SK-N-SH treated with all-trans-retinoic acid at 6 μM for 48 hours (cell line): ENCODE results near the gene PSMD8.

Experiments used
- ATAC-seq: fragments of 200-7000 bp; cut with Tn5 transposase; 3 replicates; pipeline ENCODE4 v1.9.1; 2020; ENCODE audit warnings: mild to moderate bottlenecking, moderate library complexity
- ARNTL ChIP-seq: fragments of 450-650 bp; formaldehyde crosslinking; IDR thresholded peaks from 2 replicates; pipeline ENCODE4 v1.5.0; 2020; ENCODE audit warnings: low read depth, mild to moderate bottlenecking, moderate library complexity, borderline replicate concordance
- BACH2 ChIP-seq: fragments of 250-450 bp; sonication (Bioruptor Pico); IDR thresholded peaks from 2 replicates; pipeline ENCODE4 v1.9.0; 2021; ENCODE audit warnings: mild to moderate bottlenecking, borderline replicate concordance
- CSDC2 ChIP-seq: fragments of 250-450 bp; sonication (Bioruptor Pico); IDR thresholded peaks from 2 replicates; pipeline ENCODE4 v1.5.0; 2020; ENCODE audit warnings: mild to moderate bottlenecking, moderate library complexity
- ESRRG ChIP-seq: fragments of 250-450 bp; sonication (Bioruptor Pico); IDR thresholded peaks from 2 replicates; pipeline ENCODE4 v1.6.1; 2021; ENCODE audit warnings: mild to moderate bottlenecking
- GLIS3 ChIP-seq: fragments of 250-450 bp; sonication (Bioruptor Pico); IDR thresholded peaks from 2 replicates; pipeline ENCODE4 v1.5.0; 2020; ENCODE audit warnings: mild to moderate bottlenecking, moderate library complexity
- ISL1 ChIP-seq: fragments of 250-450 bp; sonication (Bioruptor Pico); IDR thresholded peaks from 2 replicates; pipeline ENCODE4 v2.1.2; 2022; ENCODE audit warnings: mild to moderate bottlenecking, moderate library complexity
- OSR1 ChIP-seq: fragments of 250-450 bp; sonication (Bioruptor Pico); IDR thresholded peaks from 2 replicates; pipeline ENCODE4 v1.8.0; 2022; ENCODE audit warnings: moderate library complexity, mild to moderate bottlenecking, inconsistent platforms
- PATZ1 ChIP-seq: fragments of 250-450 bp; sonication (Bioruptor Pico); IDR thresholded peaks from 2 replicates; pipeline ENCODE4 v1.8.0; 2020; ENCODE audit warnings: mild to moderate bottlenecking, moderate library complexity, borderline replicate concordance
- POU6F1 ChIP-seq: fragments of 250-450 bp; sonication (Bioruptor Pico); IDR thresholded peaks from 2 replicates; pipeline ENCODE4 v1.8.0; 2021; ENCODE audit warnings: low read depth, mild to moderate bottlenecking, moderate library complexity, borderline replicate concordance
- PPARA ChIP-seq: fragments of 250-450 bp; sonication (Bioruptor Pico); IDR thresholded peaks from 2 replicates; pipeline ENCODE4 v1.5.0; 2020; ENCODE audit warnings: mild to moderate bottlenecking, borderline replicate concordance
- RARB ChIP-seq: fragments of 250-450 bp; sonication (Bioruptor Pico); IDR thresholded peaks from 2 replicates; pipeline ENCODE4 v1.8.0; 2021; ENCODE audit warnings: mild to moderate bottlenecking, moderate library complexity
- SNAI2 ChIP-seq: fragments of 250-450 bp; sonication (Bioruptor Pico); IDR thresholded peaks from 2 replicates; pipeline ENCODE4 v1.5.0; 2020; ENCODE audit warnings: mild to moderate bottlenecking, moderate library complexity
- TOX ChIP-seq: fragments of 250-450 bp; sonication (Bioruptor Pico); IDR thresholded peaks from 2 replicates; pipeline ENCODE4 v1.8.0; 2021; ENCODE audit warnings: mild to moderate bottlenecking, moderate library complexity, borderline replicate concordance
- TSHZ2 ChIP-seq: fragments of 250-450 bp; sonication (Bioruptor Pico); IDR thresholded peaks from 2 replicates; pipeline ENCODE4 v1.5.0; 2020; ENCODE audit warnings: mild to moderate bottlenecking, moderate library complexity
- ZC3H10 ChIP-seq: fragments of 250-450 bp; sonication (Bioruptor Pico); IDR thresholded peaks from 2 replicates; pipeline ENCODE4 v1.5.1; 2021; ENCODE audit warnings: mild to moderate bottlenecking, moderate library complexity
- ZFP30 ChIP-seq: fragments of 450-650 bp; formaldehyde crosslinking; IDR thresholded peaks from 2 replicates; pipeline ENCODE4 v1.5.0; 2022; ENCODE audit warnings: mild to moderate bottlenecking, moderate library complexity
- ZNF565 ChIP-seq: fragments of 450-650 bp; formaldehyde crosslinking; conservative IDR thresholded peaks from 2 replicates; pipeline ENCODE4 v1.5.0; 2020; ENCODE audit warnings: low read depth, mild to moderate bottlenecking, moderate library complexity
- TF ChIP-seq, protein P1 (sequence below): fragments of 250-450 bp; sonication (Bioruptor Pico); IDR thresholded peaks from 2 replicates; pipeline ENCODE4 v1.5.1; 2020; ENCODE audit warnings: low read depth, mild to moderate bottlenecking, moderate library complexity
- TF ChIP-seq, protein P2 (sequence below): fragments of 250-450 bp; sonication (Bioruptor Pico); IDR thresholded peaks from 2 replicates; pipeline ENCODE4 v1.5.1; 2021; ENCODE audit warnings: mild to moderate bottlenecking, moderate library complexity

PSMD8 gene

DNA sequence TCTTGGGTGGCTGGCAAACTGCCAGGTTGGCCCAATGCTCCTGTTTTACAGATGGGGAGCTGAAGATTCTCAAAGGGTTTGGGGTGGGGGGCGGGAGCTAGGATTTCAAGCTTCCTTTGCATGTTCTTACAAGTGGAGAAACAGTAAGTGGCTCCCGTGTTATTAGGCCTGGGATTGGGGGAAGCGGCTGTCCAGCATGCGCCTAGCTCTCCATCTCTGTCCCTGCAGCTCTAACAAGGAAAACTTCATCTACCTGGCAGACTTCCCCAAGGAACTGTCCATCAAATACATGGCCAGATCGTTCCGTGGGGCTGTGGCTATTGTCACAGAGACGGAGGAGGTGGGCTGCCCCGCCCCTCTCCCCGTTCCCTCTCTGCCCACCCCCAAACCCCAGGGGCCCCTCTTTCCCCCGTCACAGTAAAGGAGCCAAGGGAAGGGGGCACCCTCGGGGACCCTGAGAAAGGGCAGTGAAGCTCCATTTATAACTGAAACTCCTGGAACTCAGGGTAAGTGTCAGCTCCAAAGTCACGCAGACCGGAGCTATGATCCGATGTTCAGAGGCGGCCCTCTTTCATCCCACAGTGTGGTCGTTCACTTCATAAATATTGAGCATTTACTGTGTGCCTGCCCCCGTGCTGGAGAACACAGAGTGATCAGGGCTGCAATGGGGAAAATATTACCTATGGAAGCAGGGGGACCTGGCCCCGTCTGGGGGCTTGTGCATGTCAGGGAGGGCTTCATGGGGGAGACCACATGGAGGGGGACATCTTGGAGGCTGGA lies 14.9 kb upstream of the PSMD8 start:
- no peak for ATAC-seq

GRCh38 chr19:38360351-38360750 lies 14.0 kb upstream of the PSMD8 start:
- no peak for ATAC-seq
- TF ChIP-seq, protein P1, sequence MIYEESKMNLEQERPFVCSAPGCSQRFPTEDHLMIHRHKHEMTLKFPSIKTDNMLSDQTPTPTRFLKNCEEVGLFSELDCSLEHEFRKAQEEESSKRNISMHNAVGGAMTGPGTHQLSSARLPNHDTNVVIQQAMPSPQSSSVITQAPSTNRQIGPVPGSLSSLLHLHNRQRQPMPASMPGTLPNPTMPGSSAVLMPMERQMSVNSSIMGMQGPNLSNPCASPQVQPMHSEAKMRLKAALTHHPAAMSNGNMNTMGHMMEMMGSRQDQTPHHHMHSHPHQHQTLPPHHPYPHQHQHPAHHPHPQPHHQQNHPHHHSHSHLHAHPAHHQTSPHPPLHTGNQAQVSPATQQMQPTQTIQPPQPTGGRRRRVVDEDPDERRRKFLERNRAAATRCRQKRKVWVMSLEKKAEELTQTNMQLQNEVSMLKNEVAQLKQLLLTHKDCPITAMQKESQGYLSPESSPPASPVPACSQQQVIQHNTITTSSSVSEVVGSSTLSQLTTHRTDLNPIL (CRISPR knock-in tag) = no peak
- TF ChIP-seq PPARA (CRISPR knock-in tag) (no peak), SNAI2 (CRISPR knock-in tag) (no peak)

More for the DNA sequence above, 14.9 kb upstream of the PSMD8 start:
- TF ChIP-seq GLIS3 (CRISPR knock-in tag) = no peak

- TF ChIP-seq CSDC2 (CRISPR knock-in tag) = no peak
- no peak for TF ChIP-seq TOX (CRISPR knock-in tag)
- no peak for TF ChIP-seq PPARA (CRISPR knock-in tag)
- no peak for TF ChIP-seq GLIS3 (CRISPR knock-in tag)
- TF ChIP-seq, all 23 proteins: peak for 0
Observed at GRCh38 chr19:38360839-38361631, 13.3 kb upstream of the PSMD8 start.

GRCh38 chr19:38361633-38362075 lies 12.7 kb upstream of the PSMD8 start:
- TF ChIP-seq GLIS3 (CRISPR knock-in tag) = no peak
- no peak for TF ChIP-seq ESRRG (CRISPR knock-in tag)
- TF ChIP-seq, protein P2, sequence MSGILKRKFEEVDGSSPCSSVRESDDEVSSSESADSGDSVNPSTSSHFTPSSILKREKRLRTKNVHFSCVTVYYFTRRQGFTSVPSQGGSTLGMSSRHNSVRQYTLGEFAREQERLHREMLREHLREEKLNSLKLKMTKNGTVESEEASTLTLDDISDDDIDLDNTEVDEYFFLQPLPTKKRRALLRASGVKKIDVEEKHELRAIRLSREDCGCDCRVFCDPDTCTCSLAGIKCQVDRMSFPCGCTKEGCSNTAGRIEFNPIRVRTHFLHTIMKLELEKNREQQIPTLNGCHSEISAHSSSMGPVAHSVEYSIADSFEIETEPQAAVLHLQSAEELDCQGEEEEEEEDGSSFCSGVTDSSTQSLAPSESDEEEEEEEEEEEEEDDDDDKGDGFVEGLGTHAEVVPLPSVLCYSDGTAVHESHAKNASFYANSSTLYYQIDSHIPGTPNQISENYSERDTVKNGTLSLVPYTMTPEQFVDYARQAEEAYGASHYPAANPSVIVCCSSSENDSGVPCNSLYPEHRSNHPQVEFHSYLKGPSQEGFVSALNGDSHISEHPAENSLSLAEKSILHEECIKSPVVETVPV (CRISPR knock-in tag) = no peak
- TF ChIP-seq POU6F1 (CRISPR knock-in tag) = no peak
- TF ChIP-seq CSDC2 (CRISPR knock-in tag) = no peak
- TF ChIP-seq SNAI2 (CRISPR knock-in tag) = no peak
- TF ChIP-seq BACH2 = no peak
- no peak for TF ChIP-seq PPARA (CRISPR knock-in tag)
- TF ChIP-seq, protein P1 (CRISPR knock-in tag) = no peak
- TF ChIP-seq ARNTL (CRISPR knock-in tag) = no peak
- no peak for TF ChIP-seq PATZ1 (CRISPR knock-in tag)
- TF ChIP-seq ISL1 (CRISPR knock-in tag) = no peak
- TF ChIP-seq RARB = no peak
- TF ChIP-seq ZC3H10 (CRISPR knock-in tag) = no peak
- TF ChIP-seq TSHZ2 (CRISPR knock-in tag) = no peak
- TF ChIP-seq ZNF565 = no peak
- no peak for TF ChIP-seq OSR1 (CRISPR knock-in tag)
- TF ChIP-seq ZFP30 (CRISPR knock-in tag) = no peak
- peak; percentile 93 for ATAC-seq

More at GRCh38 chr19:38360839-38361631, 13.3 kb upstream of the PSMD8 start:
- ATAC-seq = peak; percentile 20
